GM08714 (cell line): Measurements from ENCODE around the gene PDZD2.

Experiments used
- H3K4me3 ChIP-seq: fragments of 200-500 bp; sonication (Bioruptor generic); 2 replicates; pipeline ENCODE4 v1.5.1; 2014; ENCODE audit warnings: mild to moderate bottlenecking, low read length, inconsistent platforms
- ZNF274 ChIP-seq: IDR thresholded peaks from 2 replicates; pipeline ENCODE4 v1.6.1; 2012; ENCODE audit warnings: mild to moderate bottlenecking, low read depth, low read length

The PDZD2 gene

GRCh38 chr5:31934156-31934555 lies 295.2 kb downstream of the PDZD2 start:
- H3K4me3 ChIP-seq, result no peak overlapping the region
- TF ChIP-seq ZNF274, result no peak

GRCh38 chr5:31935496-31936369 lies 296.8 kb downstream of the PDZD2 start:
- no peak overlapping the region for H3K4me3 ChIP-seq
- TF ChIP-seq ZNF274, result no peak

GRCh38 chr5:31936683-31937082 lies 297.8 kb downstream of the PDZD2 start:
- no peak overlapping the region for H3K4me3 ChIP-seq

GRCh38 chr5:31937226-31937625 lies 298.3 kb downstream of the PDZD2 start:
- H3K4me3 ChIP-seq, result no peak overlapping the region
- no peak for TF ChIP-seq ZNF274

More at GRCh38 chr5:31936683-31937082, 297.8 kb downstream of the PDZD2 start:
- TF ChIP-seq ZNF274, result no peak

GRCh38 chr5:31937703-31938102 lies 298.8 kb downstream of the PDZD2 start:
- no peak overlapping the region for H3K4me3 ChIP-seq
- TF ChIP-seq ZNF274, result no peak

- TF ChIP-seq ZNF274, result no peak
- no peak overlapping the region for H3K4me3 ChIP-seq
These were observed 300.2 kb downstream of the PDZD2 start for GRCh38 chr5:31939151-31939550.

GRCh38 chr5:31941151-31941755 lies 302.3 kb downstream of the PDZD2 start:
- H3K4me3 ChIP-seq, result no peak overlapping the region
- TF ChIP-seq ZNF274, result no peak

- no peak overlapping the region for H3K4me3 ChIP-seq
- no peak for TF ChIP-seq ZNF274
These were observed 303.6 kb downstream of the PDZD2 start for GRCh38 chr5:31942546-31942945.

GRCh38 chr5:31944684-31945445 lies 305.9 kb downstream of the PDZD2 start:
- TF ChIP-seq ZNF274, result no peak
- no peak overlapping the region for H3K4me3 ChIP-seq

- no peak for TF ChIP-seq ZNF274
These were observed 309.1 kb downstream of the PDZD2 start for GRCh38 chr5:31948006-31948405.

GRCh38 chr5:31952067-31952466 lies 313.1 kb downstream of the PDZD2 start:
- TF ChIP-seq ZNF274, result no peak
- no peak overlapping the region for H3K4me3 ChIP-seq

More at GRCh38 chr5:31948006-31948405, 309.1 kb downstream of the PDZD2 start:
- no peak overlapping the region for H3K4me3 ChIP-seq

GRCh38 chr5:31954091-31954490 lies 315.2 kb downstream of the PDZD2 start:
- TF ChIP-seq ZNF274, result no peak
- H3K4me3 ChIP-seq, result no peak overlapping the region

GRCh38 chr5:31957151-31957550 lies 318.2 kb downstream of the PDZD2 start:
- H3K4me3 ChIP-seq, result no peak overlapping the region
- no peak for TF ChIP-seq ZNF274

GRCh38 chr5:31962351-31962751 lies 323.4 kb downstream of the PDZD2 start:
- no peak for TF ChIP-seq ZNF274

More at GRCh38 chr5:31962351-31962751, 323.4 kb downstream of the PDZD2 start:
- no peak overlapping the region for H3K4me3 ChIP-seq
